Mesendoderm (in vitro differentiated cells): ENCODE measurements around the gene HORMAD2.

ENCODE experiments used
- DNase-seq: peaks from one replicate; pipeline ENCODE4 v3.0.0; 2013
- H2AK5ac ChIP-seq: 2 replicates; pipeline ENCODE4 v1.6.1; 2013; ENCODE audit warnings: low read length, inconsistent platforms
- H2BK120ac ChIP-seq: 2 replicates; pipeline ENCODE4 v1.6.1; 2013; ENCODE audit warnings: low read depth, mild to moderate bottlenecking, low read length, moderate library complexity, mixed read lengths
- H2BK15ac ChIP-seq: replicated peaks from 2 replicates; pipeline ENCODE4 v1.6.1; 2013; ENCODE audit warnings: low read depth, mild to moderate bottlenecking, moderate library complexity
- H2BK5ac ChIP-seq: 2 replicates; pipeline ENCODE4 v1.6.1; 2013; ENCODE audit warnings: low read length, inconsistent platforms
- H3K18ac ChIP-seq: 2 replicates; pipeline ENCODE4 v1.6.1; 2013; ENCODE audit warnings: mild to moderate bottlenecking, low read length, mixed read lengths
- H3K23ac ChIP-seq: one replicate; pipeline ENCODE4 v1.6.1; 2013; ENCODE audit warnings: low read length
- H3K27ac ChIP-seq: 2 replicates; pipeline ENCODE4 v1.5.1; 2013; ENCODE audit warnings: low read depth, mild to moderate bottlenecking, inconsistent platforms, low read length, moderate library complexity
- H3K27me3 ChIP-seq: 2 replicates; pipeline ENCODE4 v1.6.1; 2013; ENCODE audit warnings: low read length, control low read depth, mild to moderate bottlenecking, inconsistent platforms; ENCODE audit not compliant: insufficient read depth, poor library complexity
- H3K36me3 ChIP-seq: 2 replicates; pipeline ENCODE4 v1.6.1; 2013; ENCODE audit warnings: low read length, inconsistent platforms; ENCODE audit not compliant: control insufficient read depth, insufficient read depth
- H3K4ac ChIP-seq: one replicate; pipeline ENCODE4 v1.6.1; 2013; ENCODE audit warnings: low read depth, mild to moderate bottlenecking, low read length, moderate library complexity
- H3K4me1 ChIP-seq: 2 replicates; pipeline ENCODE4 v1.6.1; 2013; ENCODE audit warnings: low read depth, low read length, inconsistent platforms; ENCODE audit not compliant: control insufficient read depth
- H3K4me2 ChIP-seq: 2 replicates; pipeline ENCODE4 v1.6.1; 2013; ENCODE audit warnings: low read length
- H3K4me3 ChIP-seq: 2 replicates; pipeline ENCODE4 v1.5.1; 2013; ENCODE audit warnings: mild to moderate bottlenecking, low read length
- H3K56ac ChIP-seq: one replicate; pipeline ENCODE4 v1.6.1; 2013; ENCODE audit warnings: low read length
- H3K79me1 ChIP-seq: 2 replicates; pipeline ENCODE4 v1.6.1; 2013; ENCODE audit warnings: low read length, inconsistent platforms
- H3K79me2 ChIP-seq: 2 replicates; pipeline ENCODE4 v1.6.1; 2013; ENCODE audit warnings: mild to moderate bottlenecking, low read length; ENCODE audit not compliant: control insufficient read depth, insufficient read depth
- H3K9ac ChIP-seq: 2 replicates; pipeline ENCODE4 v1.6.1; 2013; ENCODE audit warnings: low read length, inconsistent platforms
- H4K5ac ChIP-seq: one replicate; pipeline ENCODE4 v1.6.1; 2013; ENCODE audit warnings: low read length
- H4K8ac ChIP-seq: one replicate; pipeline ENCODE4 v1.6.1; 2013; ENCODE audit warnings: low read depth, mild to moderate bottlenecking, control low read depth, low read length, moderate library complexity
- WGBS: extraction: QIAGEN DNeasy Blood & Tissue Kit; methylation state at CpG from one replicate; pipeline ENCODE4 v1.1.7; 2013; ENCODE audit warnings: low lambda C conversion rate, missing lambda C conversion rate; ENCODE audit not compliant: insufficient coverage; ENCODE audit errors: extremely low coverage; 5-methylcytosine and 5-hydroxymethylcytosine counted together

HORMAD2 gene

GRCh38 chr22:30190574-30190973 lies 110.3 kb downstream of the HORMAD2 start:
- Histone ChIP-seq H3K79me1 (no peaks in the 10 kb centered on the region), H3K9ac (no peak overlapping the region), H3K23ac (no peak overlapping the region), H3K4me2 (no peak overlapping the region), H2BK120ac (no peak overlapping the region), H3K4me3 (no peak overlapping the region), H3K27me3 (no peaks in the 10 kb centered on the region), H2BK5ac (no peak overlapping the region), H3K36me3 (no peaks in the 10 kb centered on the region), H2AK5ac (no peak overlapping the region), H4K8ac (no peak overlapping the region), H2BK15ac (no peak overlapping the region), H3K79me2 (no peaks in the 10 kb centered on the region), H3K56ac (no peak overlapping the region), H3K4ac (no peak overlapping the region), H3K18ac (no peak overlapping the region), H3K4me1 (no peaks in the 10 kb centered on the region), H4K5ac (no peak overlapping the region), H3K27ac (no peak overlapping the region)
- no peak for DNase-seq
- no CpG with 5 or more reads among the region's 1 CpG for WGBS

GRCh38 chr22:30191040-30191701 lies 110.9 kb downstream of the HORMAD2 start:
- no CpG with 5 or more reads among the region's 3 CpGs for WGBS
- no peak overlapping the region for H3K23ac ChIP-seq
- H3K4me2 ChIP-seq: no peak overlapping the region
- H3K4me3 ChIP-seq: no peak overlapping the region
- H2BK5ac ChIP-seq: no peak overlapping the region
- no peak overlapping the region for H2BK15ac ChIP-seq
- no peak overlapping the region for H4K8ac ChIP-seq
- no peak overlapping the region for H3K27ac ChIP-seq
- no peak overlapping the region for H3K18ac ChIP-seq
- no peak overlapping the region for H4K5ac ChIP-seq
- H2BK120ac ChIP-seq: no peak overlapping the region
- H2AK5ac ChIP-seq: no peak overlapping the region
- no peaks in the 10 kb centered on the region for H3K79me2 ChIP-seq
- no peak overlapping the region for H3K56ac ChIP-seq
- no peak overlapping the region for H3K4ac ChIP-seq
- H3K36me3 ChIP-seq: no peaks in the 10 kb centered on the region
- no peak for DNase-seq
- no peaks in the 10 kb centered on the region for H3K27me3 ChIP-seq
- H3K79me1 ChIP-seq: no peaks in the 10 kb centered on the region
- H3K9ac ChIP-seq: no peak overlapping the region
- peaks cover 2% of the 10 kb centered on the region for H3K4me1 ChIP-seq

- H4K5ac ChIP-seq: no peak overlapping the region
- no peak overlapping the region for H3K4ac ChIP-seq
- H3K79me2 ChIP-seq: no peaks in the 10 kb centered on the region
- H2AK5ac ChIP-seq: no peak overlapping the region
- no peak for DNase-seq
- no peak overlapping the region for H3K23ac ChIP-seq
- no peak overlapping the region for H2BK120ac ChIP-seq
- no peak overlapping the region for H3K56ac ChIP-seq
- H3K36me3 ChIP-seq: no peaks in the 10 kb centered on the region
- H4K8ac ChIP-seq: no peak overlapping the region
- no peaks in the 10 kb centered on the region for H3K27me3 ChIP-seq
- H3K4me2 ChIP-seq: no peak overlapping the region
- H3K18ac ChIP-seq: no peak overlapping the region
- H3K9ac ChIP-seq: no peak overlapping the region
- H3K4me1 ChIP-seq: peaks cover 6% of the 10 kb centered on the region
- H2BK15ac ChIP-seq: no peak overlapping the region
- WGBS: no CpG with 5 or more reads among the region's 1 CpG
- H3K27ac ChIP-seq: no peak overlapping the region
- no peak overlapping the region for H3K4me3 ChIP-seq
- no peak overlapping the region for H2BK5ac ChIP-seq
- no peaks in the 10 kb centered on the region for H3K79me1 ChIP-seq
These were observed 112.2 kb downstream of the HORMAD2 start for GRCh38 chr22:30192427-30192826.

GRCh38 chr22:30193031-30193775 lies 112.9 kb downstream of the HORMAD2 start:
- Histone ChIP-seq H2BK15ac (no peak overlapping the region), H3K23ac (no peak overlapping the region), H3K79me1 (no peaks in the 10 kb centered on the region), H4K8ac (no peak overlapping the region), H3K4me2 (no peak overlapping the region), H3K9ac (no peak overlapping the region), H3K56ac (no peak overlapping the region), H2BK5ac (no peak overlapping the region), H2BK120ac (no peak overlapping the region), H3K4me3 (no peak overlapping the region), H3K4me1 (peaks cover 6% of the 10 kb centered on the region), H3K18ac (no peak overlapping the region), H3K79me2 (no peaks in the 10 kb centered on the region), H3K36me3 (no peaks in the 10 kb centered on the region), H3K4ac (no peak overlapping the region), H2AK5ac (no peak overlapping the region), H3K27me3 (no peaks in the 10 kb centered on the region), H3K27ac (no peak overlapping the region), H4K5ac (no peak overlapping the region)
- no peak for DNase-seq
- no CpG with 5 or more reads among the region's 3 CpGs for WGBS

GRCh38 chr22:30195245-30196140 lies 115.2 kb downstream of the HORMAD2 start:
- no CpG with 5 or more reads among the region's 5 CpGs for WGBS
- Histone ChIP-seq H3K27me3 (no peaks in the 10 kb centered on the region), H2AK5ac (no peak overlapping the region), H2BK5ac (peak overlapping the region; percentile 1), H3K56ac (peak overlapping the region; percentile 28), H3K4me1 (peaks cover 6% of the 10 kb centered on the region), H3K23ac (no peak overlapping the region), H3K27ac (peak overlapping the region; percentile 70), H3K9ac (no peak overlapping the region), H4K5ac (peak overlapping the region; percentile 77), H3K4me3 (no peak overlapping the region), H3K79me2 (no peaks in the 10 kb centered on the region), H3K18ac (no peak overlapping the region), H3K79me1 (no peaks in the 10 kb centered on the region), H3K4me2 (peak overlapping the region; percentile 13), H2BK120ac (no peak overlapping the region), H3K36me3 (no peaks in the 10 kb centered on the region), H3K4ac (peak overlapping the region; percentile 66), H4K8ac (no peak overlapping the region), H2BK15ac (peak overlapping the region; percentile 10)
- DNase-seq: no peak
